ENCODE results near the gene SEPTIN12.
"Not testable (repeated sequence)": the region's sequence is repeated elsewhere in the genome, so short reads cannot be mapped to it uniquely, and the experiment has no call there.

SEPTIN12 gene

DNA sequence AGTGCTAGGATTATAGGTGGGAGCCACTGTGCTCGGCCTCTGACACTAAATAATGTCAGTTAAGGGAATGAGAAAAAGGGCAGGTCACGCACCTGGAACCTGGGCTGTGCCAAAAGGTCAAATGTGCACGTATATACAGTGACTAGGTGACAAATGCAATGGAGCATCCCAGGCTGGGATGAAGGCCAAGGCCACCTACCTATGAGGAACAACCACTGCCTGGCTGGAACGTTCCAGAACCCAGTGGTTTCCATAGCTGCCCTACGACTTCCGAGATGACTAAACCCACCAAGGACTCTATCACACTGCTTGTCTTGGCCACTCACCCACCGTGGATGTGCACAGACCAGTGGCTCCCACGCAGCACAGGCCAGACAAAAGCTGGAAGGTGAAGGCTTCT, 37.2 kb downstream of the SEPTIN12 start:
- DNase-seq, result no peak

- no peak for DNase-seq
Observed at GRCh38 chr16:4749700-4750257, 38.4 kb downstream of the SEPTIN12 start.

- DNase-seq, result no peak
Observed at GRCh38 chr16:4748682-4749411, 39.3 kb downstream of the SEPTIN12 start.

DNA sequence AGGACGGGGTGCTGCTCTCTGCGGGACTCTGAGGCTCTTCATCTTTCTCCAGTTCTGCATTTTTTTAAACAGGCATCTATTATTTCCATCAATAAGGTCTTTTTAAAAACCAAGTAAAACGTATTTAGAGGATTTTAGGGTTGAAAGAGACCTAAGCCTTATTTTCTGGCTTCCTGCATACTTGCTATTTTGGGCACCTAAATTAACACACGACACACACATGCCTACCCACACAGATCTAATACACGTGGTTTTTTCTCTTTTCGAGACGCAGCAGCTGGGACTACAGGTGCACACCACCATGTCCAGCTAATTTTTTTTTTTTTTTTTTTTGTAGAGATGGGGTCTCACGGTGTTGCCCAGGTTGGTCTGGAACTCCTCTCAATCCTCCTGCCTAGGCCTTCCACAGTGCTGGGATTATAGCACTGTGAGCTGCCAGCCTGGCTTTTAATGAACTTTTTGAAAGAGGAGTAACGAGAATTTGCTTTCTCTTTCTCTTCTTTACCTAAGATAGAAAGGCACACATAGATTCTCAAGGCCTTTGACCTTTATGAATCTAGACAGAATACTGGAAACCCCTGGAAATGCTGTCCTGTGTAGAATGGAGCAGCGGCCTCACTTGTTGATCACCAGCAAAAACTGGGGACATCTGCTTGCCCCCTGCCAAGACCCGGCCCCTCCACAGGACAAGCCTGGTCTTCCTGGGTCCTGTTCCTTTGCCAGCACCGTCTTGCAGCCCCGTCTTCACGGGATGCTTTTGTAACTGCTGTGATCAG, 40.1 kb downstream of the SEPTIN12 start:
- no peak for DNase-seq

GRCh38 chr16:4746991-4747574, 41.1 kb downstream of the SEPTIN12 start:
- DNase-seq, result no peak

- DNase-seq, result no peak
Observed at GRCh38 chr16:4746215-4746614, 41.9 kb downstream of the SEPTIN12 start.

DNA sequence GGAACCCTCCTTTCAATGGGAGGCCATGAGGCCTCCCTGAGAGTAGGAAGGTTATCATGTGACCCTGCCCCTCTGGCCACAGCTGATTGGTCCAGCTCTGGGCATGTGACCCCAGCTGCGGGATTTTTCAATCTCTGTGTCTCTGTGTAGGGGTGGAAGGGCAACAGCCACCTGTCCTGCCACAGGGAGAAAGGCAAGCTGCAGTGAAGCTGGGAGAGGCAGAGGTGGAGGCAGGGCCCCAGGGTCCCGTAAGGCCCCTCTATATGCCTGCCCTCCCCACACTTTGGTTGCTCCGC, 42.9 kb downstream of the SEPTIN12 start:
- DNase-seq, result no peak

- no peak for DNase-seq
Observed at GRCh38 chr16:4744555-4745273, 43.4 kb downstream of the SEPTIN12 start.

DNA sequence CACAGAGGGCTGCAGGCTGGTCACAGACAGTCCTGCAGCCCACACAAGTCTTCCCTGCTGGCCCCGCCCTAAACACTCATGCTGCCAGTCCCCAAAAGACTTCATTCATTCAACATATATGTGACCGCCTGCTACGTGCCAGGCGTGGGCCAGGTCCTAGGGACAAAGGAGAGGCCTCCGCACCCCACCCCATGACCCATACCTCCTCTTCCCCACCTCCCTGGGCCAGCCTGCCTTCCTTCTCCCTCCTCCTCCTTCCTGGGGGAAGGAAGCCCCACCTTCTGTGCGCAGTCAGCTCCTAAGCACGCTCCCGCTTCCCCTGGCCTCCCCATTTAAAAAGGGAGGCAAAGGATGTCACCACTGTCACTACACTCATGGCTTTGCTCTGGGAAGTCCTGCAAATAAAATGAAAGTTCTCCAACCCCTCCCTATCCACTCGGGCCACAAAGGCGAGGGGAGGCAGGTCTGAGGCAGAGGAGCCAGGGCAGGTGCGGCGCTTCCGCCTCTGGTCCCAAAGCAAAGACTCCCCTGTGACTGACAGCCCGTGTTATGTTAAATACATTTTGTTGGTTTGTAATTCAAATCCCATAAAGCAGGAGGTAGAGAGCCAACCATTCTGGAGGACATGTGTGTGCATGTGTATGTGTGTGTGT, 44.8 kb downstream of the SEPTIN12 start:
- DNase-seq, result no peak

- not testable (repeated sequence) for DNase-seq
Observed at GRCh38 chr16:4738370-4738769, 49.8 kb downstream of the SEPTIN12 start.

GRCh38 chr16:4737545-4737944, 50.6 kb downstream of the SEPTIN12 start:
- no peak for DNase-seq

DNA sequence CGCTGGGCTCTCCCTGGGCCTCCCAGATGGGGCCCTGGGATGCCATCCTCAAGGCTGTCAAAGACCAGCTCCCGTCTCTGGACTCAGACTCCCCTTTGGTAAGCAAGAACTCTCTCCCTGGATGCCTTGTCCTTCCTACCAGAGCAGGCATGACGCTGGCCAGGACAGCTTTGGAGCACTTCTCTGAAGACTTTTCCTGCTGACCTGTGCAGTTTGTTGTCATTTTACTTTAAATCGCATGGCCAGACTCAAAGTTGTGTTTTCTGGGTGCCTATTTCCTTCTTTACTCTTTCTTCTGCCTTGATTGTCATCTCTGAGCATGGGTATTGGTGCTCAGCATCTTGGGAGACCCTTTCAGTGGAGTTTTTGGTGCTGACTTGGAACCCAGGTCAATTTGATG, 51.6 kb downstream of the SEPTIN12 start:
- no peak for DNase-seq

GRCh38 chr16:4734730-4735535, 53.2 kb downstream of the SEPTIN12 start:
- DNase-seq, result peak; percentile 83

DNA sequence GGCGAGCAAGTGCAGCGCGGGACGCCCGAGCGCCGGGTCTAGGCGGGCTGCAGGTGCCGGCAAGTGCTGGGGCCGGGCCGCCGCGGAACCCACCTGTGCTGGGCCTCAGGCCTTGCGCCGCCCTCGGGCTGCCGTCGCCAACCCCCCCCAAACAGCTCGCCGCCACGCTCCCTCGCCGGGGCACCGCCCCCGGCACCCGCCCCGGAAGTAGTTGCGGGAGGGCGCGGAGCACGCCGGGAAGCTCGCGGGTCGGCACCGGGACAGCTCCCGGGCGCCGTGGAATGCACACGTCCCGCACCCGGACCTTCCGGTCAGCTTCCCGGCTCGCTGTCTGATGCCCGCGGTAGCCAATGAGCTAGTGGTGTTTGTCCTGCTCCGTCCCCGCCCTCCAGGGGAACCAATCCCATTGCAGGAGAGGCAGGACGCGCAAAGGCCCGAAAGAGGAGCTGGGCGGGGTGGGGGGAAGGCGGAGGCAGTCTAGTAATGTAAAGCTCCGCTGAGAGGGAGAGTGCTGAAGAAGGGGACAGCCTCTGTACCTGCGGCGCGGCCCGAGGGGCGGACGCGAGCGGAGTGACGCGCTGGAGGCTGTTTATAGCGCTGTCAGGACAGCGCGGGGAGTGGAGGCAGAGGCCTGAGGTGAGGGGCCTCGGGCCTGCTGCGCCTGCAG, 53.9 kb downstream of the SEPTIN12 start, which contains the start of the genes ANKS3 and DNAAF8:
ANKS3 (minus strand) TSS at position 209 of the 667 bp plus-strand sequence. CDS start 4,122 bp downstream, outside the sequence.
DNAAF8 (plus strand) TSS at position 475 of the 667 bp plus-strand sequence. CDS start 1,978 bp downstream, outside the sequence.
- peak; percentile 92 for DNase-seq

DNA sequence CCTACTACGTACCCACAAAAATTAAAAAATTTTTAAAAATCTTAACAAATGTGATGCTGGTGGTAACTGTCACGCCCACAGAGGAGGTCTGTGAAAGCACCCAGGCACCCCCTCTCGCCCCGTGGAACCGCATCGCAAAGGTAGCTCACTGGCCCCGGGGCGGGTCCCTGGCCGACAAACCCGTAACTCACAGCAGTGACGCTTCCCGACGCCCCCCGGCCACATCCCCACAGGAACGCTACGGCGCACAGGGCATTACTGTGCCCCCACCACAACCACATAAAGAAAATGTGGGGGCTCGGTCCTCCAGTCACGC, 54.4 kb downstream of the SEPTIN12 start:
- no peak for DNase-seq

DNA sequence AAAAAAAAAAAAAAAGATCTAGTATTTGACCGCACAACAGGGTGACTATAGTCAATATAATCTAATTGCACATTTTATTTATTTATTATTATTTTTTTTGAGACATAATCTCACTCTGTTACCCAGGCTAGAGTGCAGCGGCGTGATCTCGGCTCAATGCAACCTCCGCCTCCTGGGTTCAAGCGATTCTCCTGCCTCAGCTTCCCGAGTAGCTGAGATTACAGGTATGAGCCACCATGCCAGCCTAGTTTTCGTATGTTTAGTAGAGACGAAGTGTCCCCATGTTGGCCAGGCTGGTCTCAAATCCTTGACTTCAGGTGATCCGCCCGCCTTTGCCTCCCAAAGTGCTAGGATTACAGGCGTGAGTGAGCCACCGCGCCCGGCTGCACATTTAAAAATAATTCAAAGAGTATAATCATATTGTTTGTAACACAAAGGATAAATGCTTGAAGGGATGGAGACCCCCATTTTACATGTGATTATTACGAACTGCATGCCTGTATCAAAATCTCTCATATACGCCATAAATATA, 54.9 kb downstream of the SEPTIN12 start:
- DNase-seq, result no peak

DNA sequence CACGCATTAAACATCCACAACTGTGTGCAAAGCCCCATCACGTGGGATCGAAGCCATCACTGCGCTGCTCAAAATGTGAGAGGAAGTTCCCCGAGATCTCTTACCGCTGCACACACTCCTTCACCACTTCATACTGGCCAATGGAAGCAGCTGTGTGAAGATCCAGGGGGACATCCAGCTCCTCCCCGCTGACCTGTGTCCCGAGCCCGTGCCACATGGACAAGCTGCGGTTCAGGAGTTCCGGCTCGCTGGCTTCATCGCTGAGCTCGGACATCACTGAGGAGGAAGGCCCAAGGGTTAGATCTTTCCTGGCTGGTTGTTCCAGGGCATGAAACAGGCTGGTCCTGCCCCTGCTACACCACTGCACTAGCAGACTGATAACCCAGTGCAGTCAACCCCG, 58.3 kb downstream of the SEPTIN12 start:
- no peak for DNase-seq

- DNase-seq, result no peak
Observed at GRCh38 chr16:4728676-4729075, 59.5 kb downstream of the SEPTIN12 start.
